Ishikawa (cell line): Measurements from ENCODE around the gene TNFRSF25.

Experiments
- CEBPB ChIP-seq: IDR thresholded peaks from 2 replicates; pipeline ENCODE4 v1.6.1; 2012
- EP300 ChIP-seq: IDR thresholded peaks from 2 replicates; pipeline ENCODE4 v1.6.1; 2012; ENCODE audit warnings: borderline replicate concordance
- FOXM1 ChIP-seq: IDR thresholded peaks from 2 replicates; pipeline ENCODE4 v1.6.1; 2012; ENCODE audit warnings: low read depth, borderline replicate concordance
- RAD21 ChIP-seq: IDR thresholded peaks from 2 replicates; pipeline ENCODE4 v1.6.1; 2012; ENCODE audit warnings: low read depth
- REST ChIP-seq: IDR thresholded peaks from 2 replicates; pipeline ENCODE4 v1.6.1; 2012; ENCODE audit warnings: low read depth, mild to moderate bottlenecking
- TCF12 ChIP-seq: IDR thresholded peaks from 2 replicates; pipeline ENCODE4 v1.6.1; 2012; ENCODE audit warnings: low read depth
- YY1 ChIP-seq: IDR thresholded peaks from 2 replicates; pipeline ENCODE4 v1.6.1; 2012; ENCODE audit warnings: low read depth
- TF ChIP-seq, protein P1 (sequence below): IDR thresholded peaks from 2 replicates; pipeline ENCODE4 v1.6.1; 2012
- TF ChIP-seq, protein P2 (sequence below): IDR thresholded peaks from 2 replicates; pipeline ENCODE4 v1.6.1; 2012

GRCh38 chr1:6497867-6498575, 32.0 kb upstream of the TNFRSF25 start:
- TF ChIP-seq EP300: no peak
- TF ChIP-seq FOXM1: no peak
- TF ChIP-seq TCF12: no peak
- TF ChIP-seq CEBPB: no peak
- TF ChIP-seq REST: no peak
- TF ChIP-seq, protein P1, sequence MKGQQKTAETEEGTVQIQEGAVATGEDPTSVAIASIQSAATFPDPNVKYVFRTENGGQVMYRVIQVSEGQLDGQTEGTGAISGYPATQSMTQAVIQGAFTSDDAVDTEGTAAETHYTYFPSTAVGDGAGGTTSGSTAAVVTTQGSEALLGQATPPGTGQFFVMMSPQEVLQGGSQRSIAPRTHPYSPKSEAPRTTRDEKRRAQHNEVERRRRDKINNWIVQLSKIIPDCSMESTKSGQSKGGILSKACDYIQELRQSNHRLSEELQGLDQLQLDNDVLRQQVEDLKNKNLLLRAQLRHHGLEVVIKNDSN: no peak
- no peak for TF ChIP-seq YY1
- no peak for TF ChIP-seq RAD21
- TF ChIP-seq, protein P2, sequence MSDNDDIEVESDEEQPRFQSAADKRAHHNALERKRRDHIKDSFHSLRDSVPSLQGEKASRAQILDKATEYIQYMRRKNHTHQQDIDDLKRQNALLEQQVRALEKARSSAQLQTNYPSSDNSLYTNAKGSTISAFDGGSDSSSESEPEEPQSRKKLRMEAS: no peak
